ENCODE measurements around the gene USP7. TPM values are rescaled to one million over a fixed set of nuclear protein-coding genes. Genes with fewer than 3 reads are reported as not detected.

The USP7 gene
- total and polyA plus RNA-seq, 2 experiments from 2014 or later: 13.3 to 30.6 TPM

DNA sequence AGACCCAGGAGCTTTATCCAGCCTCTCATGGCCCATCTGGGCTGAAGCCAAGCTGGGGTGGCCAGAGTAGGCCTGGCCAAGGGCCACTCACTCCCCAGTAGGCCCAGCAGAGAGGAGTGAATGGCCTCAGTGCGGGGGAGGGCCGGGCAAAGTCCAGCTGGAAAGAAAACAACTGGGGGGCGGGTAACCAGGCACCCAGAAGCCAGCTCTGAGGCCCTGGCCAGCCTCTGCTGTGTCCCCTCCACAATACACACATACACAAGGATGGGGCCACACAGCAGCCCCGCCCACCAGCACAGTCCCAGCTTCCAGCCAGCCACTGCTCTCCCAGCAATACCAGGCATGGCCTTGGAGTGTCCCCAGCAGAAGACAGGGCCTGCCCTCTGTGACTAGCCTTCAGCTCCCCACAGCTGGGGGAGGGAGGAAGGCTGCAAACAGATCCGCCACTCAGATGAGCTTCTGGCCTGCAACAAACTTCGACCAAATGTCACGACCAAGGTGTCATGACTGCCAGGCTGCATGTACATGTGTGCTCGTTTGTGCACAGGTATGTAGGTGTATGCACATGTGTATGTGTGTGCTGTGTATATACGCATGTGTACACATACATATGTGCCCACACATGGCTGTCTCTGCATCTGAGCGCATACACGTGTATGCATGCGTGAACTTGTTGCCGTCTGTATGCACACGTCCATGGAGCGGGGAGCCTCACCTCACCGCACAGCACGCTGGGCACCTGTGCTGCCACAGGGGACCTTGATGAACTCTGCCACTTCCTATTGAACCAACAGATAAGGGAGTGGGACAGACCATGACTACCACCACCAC is 99.9 kb downstream of the USP7 start:
- DNase-seq: peak; percentile 48
- H3K36me3 ChIP-seq (ENCODE audit: low read depth): no peaks in the 10 kb centered on the region
- peaks cover 2% of the 10 kb centered on the region; the same call in 1 of the 2 replicates for H4K20me1 ChIP-seq (ENCODE audit: insufficient read depth)
- H3K4me3 ChIP-seq: no peak overlapping the region
- in situ Hi-C loops (cut with MboI): no loop called here
- H3K4me2 ChIP-seq (ENCODE audit: unreplicated experiment): peak overlapping the region; percentile 26
- peaks cover 94% of the 10 kb centered on the region for H3K79me2 ChIP-seq (ENCODE audit: insufficient read depth)
- H3K27me3 ChIP-seq (replicated peaks; ENCODE audit: insufficient read depth): no peaks in the 10 kb centered on the region
- H3F3A ChIP-seq (ENCODE audit: insufficient read depth): peaks cover 28% of the 10 kb centered on the region
- TF ChIP-seq EZH2 (IDR thresholded peaks at IDR 0.05; ENCODE audit: insufficient read depth, poor library complexity, severe bottlenecking): no peak
- TF ChIP-seq EZH2phosphoT487 (IDR thresholded peaks at IDR 0.05; ENCODE audit: insufficient read depth, low read depth): no peak
- 70 to 81% methylated on average over 15 to 17 of the region's 17 CpGs for WGBS, 2 experiments (ENCODE audit: low coverage in 1 of 2, low lambda C conversion rate in 2 of 2, missing lambda C conversion rate in 2 of 2)
- no peaks in the 10 kb centered on the region for H3K9me3 ChIP-seq (ENCODE audit: low read depth)
- no peak overlapping the region for H3K9ac ChIP-seq
- peaks cover 22% of the 10 kb centered on the region for H3K4me1 ChIP-seq (ENCODE audit: insufficient read depth)
- H3K27ac ChIP-seq: no peak overlapping the region
- H3K9me2 ChIP-seq (ENCODE audit: insufficient read depth): no peaks in the 10 kb centered on the region
- no peak overlapping the region for H2AFZ ChIP-seq

DNA sequence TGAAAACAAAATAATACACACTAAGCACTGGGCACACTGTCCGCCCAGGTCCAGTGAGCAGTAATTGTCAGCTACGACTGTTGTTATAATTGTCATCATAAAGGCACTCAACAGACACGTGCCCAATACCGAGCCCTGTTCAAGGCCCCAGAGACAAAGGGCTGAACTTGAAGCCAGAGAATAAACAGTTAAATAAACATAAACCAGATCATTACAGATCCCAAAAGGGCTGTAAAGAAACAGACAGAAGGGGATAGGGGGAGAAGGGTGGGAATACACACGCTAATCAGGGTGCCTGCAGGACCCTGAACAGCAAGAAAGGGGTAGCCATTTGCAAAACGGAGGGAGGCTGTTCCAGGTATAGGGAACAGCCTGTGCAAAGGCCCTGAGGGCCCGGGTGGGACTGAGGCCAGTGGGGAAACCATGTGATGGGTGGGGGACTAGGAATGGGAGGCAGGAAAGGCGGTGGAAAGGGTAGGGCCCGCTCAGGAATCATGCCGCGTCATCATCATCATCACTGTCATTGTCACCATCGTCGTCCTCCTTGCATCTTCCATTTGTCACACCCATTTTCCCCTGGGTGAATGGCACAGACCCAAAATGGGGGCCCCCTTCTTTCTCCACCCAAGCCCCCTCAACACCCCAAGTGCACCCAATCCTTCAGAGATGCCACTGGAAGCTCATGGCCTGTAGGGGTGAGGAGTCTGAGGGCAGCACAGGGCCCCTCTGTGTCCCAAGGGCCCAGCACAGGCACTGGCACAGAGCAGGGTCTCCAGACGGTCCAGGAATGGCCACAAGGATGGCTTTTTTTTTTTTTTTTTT is 101.2 kb downstream of the USP7 start:
- Histone ChIP-seq H3K4me3 (no peak overlapping the region), H4K20me1 (ENCODE audit: insufficient read depth) (peaks cover 2% of the 10 kb centered on the region; the same call in 1 of the 2 replicates), H3F3A (ENCODE audit: insufficient read depth) (peaks cover 22% of the 10 kb centered on the region), H3K4me1 (ENCODE audit: insufficient read depth) (peaks cover 22% of the 10 kb centered on the region), H3K36me3 (ENCODE audit: low read depth) (no peaks in the 10 kb centered on the region), H3K79me2 (ENCODE audit: insufficient read depth) (peaks cover 96% of the 10 kb centered on the region), H3K9me2 (ENCODE audit: insufficient read depth) (no peaks in the 10 kb centered on the region), H3K4me2 (ENCODE audit: unreplicated experiment) (no peak overlapping the region), H3K27ac (no peak overlapping the region), H3K27me3 (replicated peaks; ENCODE audit: insufficient read depth) (no peaks in the 10 kb centered on the region), H2AFZ (no peak overlapping the region), H3K9me3 (ENCODE audit: low read depth) (no peaks in the 10 kb centered on the region), H3K9ac (no peak overlapping the region)
- TF ChIP-seq EZH2 (IDR thresholded peaks at IDR 0.05; ENCODE audit: insufficient read depth, poor library complexity, severe bottlenecking) (no peak), EZH2phosphoT487 (IDR thresholded peaks at IDR 0.05; ENCODE audit: insufficient read depth, low read depth) (no peak)
- WGBS, 2 experiments (ENCODE audit: low coverage in 1 of 2, low lambda C conversion rate in 2 of 2, missing lambda C conversion rate in 2 of 2): 78 to 80% methylated on average over 13 to 14 of the region's 14 CpGs
- in situ Hi-C loops (cut with MboI): no loop called here
- DNase-seq: no peak

DNA sequence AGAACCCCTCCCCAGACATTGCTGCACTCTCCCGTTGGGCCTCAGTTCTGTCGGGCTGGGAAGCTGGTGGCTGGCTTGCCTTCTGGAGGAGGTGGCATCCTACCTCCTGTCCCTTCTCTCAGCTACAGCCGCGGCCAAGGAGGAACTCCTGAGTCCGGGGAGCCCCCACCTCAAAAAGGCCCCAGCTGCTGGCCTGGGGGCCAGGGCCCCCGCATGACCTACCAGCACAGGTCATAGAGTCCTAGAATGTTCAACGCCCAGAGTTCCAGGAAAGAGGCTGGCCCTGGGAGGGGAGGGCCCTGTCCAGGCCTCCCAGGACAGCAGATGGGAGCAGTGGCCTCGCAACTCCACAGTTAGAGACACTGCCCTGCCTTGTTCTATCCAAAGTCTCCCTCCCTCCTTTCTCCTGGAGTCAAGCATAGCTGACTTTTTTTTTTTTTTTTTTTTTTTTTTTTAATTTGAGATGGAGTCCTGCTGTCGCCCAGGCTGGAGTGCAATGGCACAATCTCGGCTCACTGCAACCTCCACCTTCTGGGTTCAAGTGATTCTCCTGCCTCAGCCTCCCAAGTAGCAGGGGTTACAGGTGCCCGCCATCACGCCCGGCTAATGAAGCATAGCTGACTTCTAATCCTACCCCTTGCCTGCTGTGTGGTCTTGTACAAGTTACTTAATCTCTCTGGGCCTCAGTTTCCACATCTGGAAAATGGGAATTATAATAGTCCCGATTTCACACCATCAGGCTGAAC is 102.0 kb downstream of the USP7 start:
- WGBS, 2 experiments (ENCODE audit: low coverage in 1 of 2, low lambda C conversion rate in 2 of 2, missing lambda C conversion rate in 2 of 2): 62 to 65% methylated on average over 13 to 14 of the region's 14 CpGs
- no peaks in the 10 kb centered on the region; the same call in 1 of the 2 replicates for H3K36me3 ChIP-seq (ENCODE audit: low read depth)
- no peak overlapping the region for H3K4me2 ChIP-seq (ENCODE audit: unreplicated experiment)
- in situ Hi-C loops (cut with MboI): no loop called here
- H3K27ac ChIP-seq: no peak overlapping the region
- H3K9me3 ChIP-seq (ENCODE audit: low read depth): no peaks in the 10 kb centered on the region
- TF ChIP-seq EZH2phosphoT487 (IDR thresholded peaks at IDR 0.05; ENCODE audit: insufficient read depth, low read depth) (no peak), EZH2 (IDR thresholded peaks at IDR 0.05; ENCODE audit: insufficient read depth, poor library complexity, severe bottlenecking) (no peak)
- H3K9me2 ChIP-seq (ENCODE audit: insufficient read depth): no peaks in the 10 kb centered on the region
- no peaks in the 10 kb centered on the region for H3K27me3 ChIP-seq (replicated peaks; ENCODE audit: insufficient read depth)
- H4K20me1 ChIP-seq (ENCODE audit: insufficient read depth): peaks cover 2% of the 10 kb centered on the region; the same call in 1 of the 2 replicates
- DNase-seq: peak; percentile 38
- H3K79me2 ChIP-seq (ENCODE audit: insufficient read depth): peaks cover 88% of the 10 kb centered on the region
- peaks cover 22% of the 10 kb centered on the region for H3K4me1 ChIP-seq (ENCODE audit: insufficient read depth)
- H3K4me3 ChIP-seq: no peak overlapping the region
- no peak overlapping the region for H3K9ac ChIP-seq
- H3F3A ChIP-seq (ENCODE audit: insufficient read depth): peaks cover 19% of the 10 kb centered on the region
- H2AFZ ChIP-seq: no peak overlapping the region

All from GM23248 (cell line).